Liver (tissue), 9 donors: ENCODE results near the gene NTM. TPM values are rescaled to one million over a fixed set of nuclear protein-coding genes. Genes with fewer than 3 reads are reported as not detected.

Source experiments
- DNase-seq: peaks from one replicate; pipeline ENCODE4 v3.0.0-alpha.2; 2017; ENCODE audit warnings: low spot score
- H3K27ac ChIP-seq, 2 donors: one replicate each; pipeline ENCODE4 v1.7.0; 2013; ENCODE audit warnings: inconsistent platforms in 2 of 2, low read length in 2 of 2, control low read depth in 1 of 2, low read depth in 1 of 2, mild to moderate bottlenecking in 1 of 2
- H3K27me3 ChIP-seq, 4 donors: one replicate each; pipeline versions ENCODE4 v1.6.1 to v1.7.0; 2013; ENCODE audit warnings: low read length in 3 of 4, inconsistent platforms in 1 of 4, mild to moderate bottlenecking in 1 of 4, moderate library complexity in 1 of 4; ENCODE audit not compliant: control insufficient read depth in 4 of 4, insufficient read depth in 4 of 4
- H3K36me3 ChIP-seq, 4 donors: one replicate each; pipeline versions ENCODE4 v1.6.1 to v1.7.0; 2013; ENCODE audit warnings: low read length in 3 of 4, mild to moderate bottlenecking in 3 of 4, low read depth in 1 of 4, moderate library complexity in 1 of 4; ENCODE audit not compliant: control insufficient read depth in 4 of 4, insufficient read depth in 3 of 4
- H3K4me1 ChIP-seq, 4 donors: one replicate each; pipeline versions ENCODE4 v1.6.1 to v1.7.0; 2013; ENCODE audit warnings: low read length in 3 of 4, mild to moderate bottlenecking in 3 of 4, moderate library complexity in 1 of 4; ENCODE audit not compliant: control insufficient read depth in 4 of 4, insufficient read depth in 4 of 4
- H3K4me3 ChIP-seq, 3 donors: one replicate each; pipeline versions ENCODE4 v1.6.1 to v1.7.0; 2013; ENCODE audit warnings: low read length in 3 of 3, control low read depth in 1 of 3, low read depth in 1 of 3, mild to moderate bottlenecking in 1 of 3
- H3K9ac ChIP-seq, 2 donors: one replicate each; pipeline ENCODE4 v1.7.0; 2013; ENCODE audit warnings: low read length in 2 of 2, mild to moderate bottlenecking in 2 of 2, moderate library complexity in 2 of 2, control low read depth in 1 of 2, low read depth in 1 of 2
- H3K9me3 ChIP-seq, 4 donors: one replicate each; pipeline versions ENCODE4 v1.6.1 to v1.7.0; 2013; ENCODE audit warnings: low read length in 3 of 4; ENCODE audit not compliant: control insufficient read depth in 4 of 4
- EGR1 ChIP-seq, 2 donors: IDR thresholded peaks; 2 replicates each; pipeline ENCODE4 v1.6.1; 2016 to 2018; ENCODE audit warnings: antibody characterized with exemption in 2 of 2, low read depth in 2 of 2
- FOXA1 ChIP-seq: IDR thresholded peaks from 2 replicates; pipeline ENCODE4 v1.6.1; 2016; ENCODE audit warnings: antibody characterized with exemption
- FOXA2 ChIP-seq: IDR thresholded peaks from 2 replicates; pipeline ENCODE4 v1.6.1; 2016; ENCODE audit warnings: antibody characterized with exemption
- GABPA ChIP-seq, 2 donors: IDR thresholded peaks in 1 of 2; conservative IDR thresholded peaks in 1 of 2; 2 replicates each; pipeline ENCODE4 v1.6.1; 2016; ENCODE audit warnings: antibody characterized with exemption in 2 of 2, mild to moderate bottlenecking in 1 of 2, moderate library complexity in 1 of 2
- HNF4A ChIP-seq, 2 donors: conservative IDR thresholded peaks; 2 replicates each; pipeline ENCODE4 v1.6.1; 2016; ENCODE audit warnings: antibody characterized with exemption in 2 of 2, mild to moderate bottlenecking in 2 of 2
- JUND ChIP-seq, 2 donors: IDR thresholded peaks; 2 replicates each; pipeline ENCODE4 v1.6.1; 2016; ENCODE audit warnings: antibody characterized with exemption in 2 of 2
- NR2F2 ChIP-seq: IDR thresholded peaks from 2 replicates; pipeline ENCODE4 v1.6.1; 2016; ENCODE audit warnings: antibody characterized with exemption
- RXRA ChIP-seq, 2 donors: IDR thresholded peaks; 2 replicates each; pipeline ENCODE4 v1.6.1; 2017 to 2018; ENCODE audit warnings: antibody characterized with exemption in 2 of 2, mild to moderate bottlenecking in 1 of 2
- SP1 ChIP-seq: IDR thresholded peaks from 2 replicates; pipeline ENCODE4 v1.6.1; 2018; ENCODE audit warnings: antibody characterized with exemption, mild to moderate bottlenecking
- TAF1 ChIP-seq: conservative IDR thresholded peaks from 2 replicates; pipeline ENCODE4 v1.6.1; 2016; ENCODE audit warnings: antibody characterized with exemption, mild to moderate bottlenecking
- YY1 ChIP-seq: IDR thresholded peaks from 2 replicates; pipeline ENCODE4 v1.6.1; 2016; ENCODE audit warnings: antibody characterized with exemption, mild to moderate bottlenecking
- WGBS: extraction: QIAGEN DNeasy Blood & Tissue Kit; methylation state at CpG from one replicate; pipeline ENCODE4 v1.1.7; 2013; 5-methylcytosine and 5-hydroxymethylcytosine counted together
- polyA plus RNA-seq, 2 donors: library from polyadenylated mRNA; stranded (reverse) in 1 of 2; unstranded in 1 of 2; fragments of 200-250 nt in 1 of 2; fragments of >200 nt in 1 of 2; fragmentation: Nextera tagmentation in 1 of 2; extraction: Ambion mirVana in 1 of 2; gene quantifications; one replicate each; pipeline versions ENCODE4 v1.2.1 to v1.2.3, GENCODE V29; 2013 to 2015
- total RNA-seq, 2 donors: library from RNA; depleted of rRNA; stranded (reverse); fragments of >200 nt; gene quantifications; one replicate each; pipeline ENCODE4 v1.2.3, GENCODE V29; 2014
- TF ChIP-seq, protein P1 (sequence below): IDR thresholded peaks from 2 replicates; pipeline ENCODE4 v1.6.1; 2016; ENCODE audit warnings: antibody characterized with exemption, mild to moderate bottlenecking
- TF ChIP-seq, protein P2 (sequence below): IDR thresholded peaks from 2 replicates; pipeline ENCODE4 v1.6.1; 2016; ENCODE audit warnings: antibody characterized with exemption
- TF ChIP-seq, protein P3 (sequence below): IDR thresholded peaks from 2 replicates; pipeline ENCODE4 v1.6.1; 2016; ENCODE audit warnings: antibody characterized with exemption
- TF ChIP-seq, protein P4 (sequence below): IDR thresholded peaks from 2 replicates; pipeline ENCODE4 v1.6.1; 2016; ENCODE audit warnings: antibody characterized with exemption
- donor health status: healthy.
- donor health status: healthy.
- donor health status: healthy.
- donor health status: healthy.
- donor health status: healthy.

The NTM gene
- total and polyA plus RNA-seq, 4 donors = 0.08 to 1.1 (median 0.08) TPM; not detected in 1

DNA sequence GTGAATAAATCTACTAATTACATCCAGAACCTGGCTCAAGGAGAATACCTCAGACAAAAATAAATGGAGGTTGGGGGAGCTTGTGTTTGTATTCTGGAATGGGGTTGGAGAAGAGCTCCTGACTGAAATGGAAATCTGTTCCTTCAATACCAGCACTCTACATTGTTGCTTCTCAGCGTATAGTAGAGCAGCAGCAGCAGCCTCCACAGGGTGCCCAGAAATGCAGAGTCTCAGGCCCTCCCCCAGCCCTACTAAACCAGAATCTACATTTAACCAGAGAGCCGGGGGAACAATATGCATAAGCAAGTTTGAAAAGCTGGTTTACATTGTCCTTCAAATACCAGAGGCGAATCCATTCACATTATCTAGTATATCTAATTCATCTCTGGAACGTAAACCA, 474.8 kb downstream of the NTM start:
- no peak for DNase-seq
- WGBS = 43% methylated on average over 4 of the region's 4 CpGs
- Histone ChIP-seq H3K27me3 (peaks cover 0 to 3% (median 1%) of the 10 kb centered on the region in 4 donors), H3K36me3 (no peaks in the 10 kb centered on the region), H3K27ac (no peak overlapping the region), H3K4me1 (peaks cover 0 to 2% (median 0%) of the 10 kb centered on the region in 4 donors), H3K4me3 (no peak overlapping the region), H3K9me3 (no peaks in the 10 kb centered on the region), H3K9ac (no peak overlapping the region)
- TF ChIP-seq GABPA (IDR thresholded peaks at IDR 0.05 in 1 of 2, conservative IDR thresholded peaks at IDR 0.05 in 1 of 2) (no peak), FOXA1 (no peak), YY1 (no peak), FOXA2 (no peak), JUND (IDR thresholded peaks at IDR 0.05) (no peak), TAF1 (no peak), HNF4A (conservative IDR thresholded peaks at IDR 0.05) (no peak), NR2F2 (no peak), SP1 (no peak)
- TF ChIP-seq, protein P1, sequence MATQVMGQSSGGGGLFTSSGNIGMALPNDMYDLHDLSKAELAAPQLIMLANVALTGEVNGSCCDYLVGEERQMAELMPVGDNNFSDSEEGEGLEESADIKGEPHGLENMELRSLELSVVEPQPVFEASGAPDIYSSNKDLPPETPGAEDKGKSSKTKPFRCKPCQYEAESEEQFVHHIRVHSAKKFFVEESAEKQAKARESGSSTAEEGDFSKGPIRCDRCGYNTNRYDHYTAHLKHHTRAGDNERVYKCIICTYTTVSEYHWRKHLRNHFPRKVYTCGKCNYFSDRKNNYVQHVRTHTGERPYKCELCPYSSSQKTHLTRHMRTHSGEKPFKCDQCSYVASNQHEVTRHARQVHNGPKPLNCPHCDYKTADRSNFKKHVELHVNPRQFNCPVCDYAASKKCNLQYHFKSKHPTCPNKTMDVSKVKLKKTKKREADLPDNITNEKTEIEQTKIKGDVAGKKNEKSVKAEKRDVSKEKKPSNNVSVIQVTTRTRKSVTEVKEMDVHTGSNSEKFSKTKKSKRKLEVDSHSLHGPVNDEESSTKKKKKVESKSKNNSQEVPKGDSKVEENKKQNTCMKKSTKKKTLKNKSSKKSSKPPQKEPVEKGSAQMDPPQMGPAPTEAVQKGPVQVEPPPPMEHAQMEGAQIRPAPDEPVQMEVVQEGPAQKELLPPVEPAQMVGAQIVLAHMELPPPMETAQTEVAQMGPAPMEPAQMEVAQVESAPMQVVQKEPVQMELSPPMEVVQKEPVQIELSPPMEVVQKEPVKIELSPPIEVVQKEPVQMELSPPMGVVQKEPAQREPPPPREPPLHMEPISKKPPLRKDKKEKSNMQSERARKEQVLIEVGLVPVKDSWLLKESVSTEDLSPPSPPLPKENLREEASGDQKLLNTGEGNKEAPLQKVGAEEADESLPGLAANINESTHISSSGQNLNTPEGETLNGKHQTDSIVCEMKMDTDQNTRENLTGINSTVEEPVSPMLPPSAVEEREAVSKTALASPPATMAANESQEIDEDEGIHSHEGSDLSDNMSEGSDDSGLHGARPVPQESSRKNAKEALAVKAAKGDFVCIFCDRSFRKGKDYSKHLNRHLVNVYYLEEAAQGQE = no peak
- TF ChIP-seq, protein P2, sequence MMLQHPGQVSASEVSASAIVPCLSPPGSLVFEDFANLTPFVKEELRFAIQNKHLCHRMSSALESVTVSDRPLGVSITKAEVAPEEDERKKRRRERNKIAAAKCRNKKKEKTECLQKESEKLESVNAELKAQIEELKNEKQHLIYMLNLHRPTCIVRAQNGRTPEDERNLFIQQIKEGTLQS = no peak

DNA sequence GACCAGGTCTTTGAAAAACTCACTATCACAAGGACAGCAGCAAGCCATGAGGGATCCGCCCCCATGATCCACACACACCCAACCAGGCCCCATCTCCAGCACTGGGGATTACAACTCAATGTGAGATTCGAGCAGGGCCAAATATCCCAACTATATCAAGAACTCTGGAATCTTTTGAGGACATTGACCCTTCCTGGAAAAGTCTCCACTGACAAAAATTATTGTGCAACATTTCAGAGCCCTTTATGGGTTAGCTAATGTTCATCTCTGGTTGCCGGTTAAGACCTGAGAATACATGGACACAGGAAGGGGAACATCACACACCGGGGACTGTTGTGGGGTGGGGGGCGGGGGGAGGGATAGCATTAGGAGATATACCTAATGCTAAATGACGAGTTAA, 479.1 kb downstream of the NTM start:
- no peak overlapping the region for H3K27ac ChIP-seq
- TF ChIP-seq, protein P3, sequence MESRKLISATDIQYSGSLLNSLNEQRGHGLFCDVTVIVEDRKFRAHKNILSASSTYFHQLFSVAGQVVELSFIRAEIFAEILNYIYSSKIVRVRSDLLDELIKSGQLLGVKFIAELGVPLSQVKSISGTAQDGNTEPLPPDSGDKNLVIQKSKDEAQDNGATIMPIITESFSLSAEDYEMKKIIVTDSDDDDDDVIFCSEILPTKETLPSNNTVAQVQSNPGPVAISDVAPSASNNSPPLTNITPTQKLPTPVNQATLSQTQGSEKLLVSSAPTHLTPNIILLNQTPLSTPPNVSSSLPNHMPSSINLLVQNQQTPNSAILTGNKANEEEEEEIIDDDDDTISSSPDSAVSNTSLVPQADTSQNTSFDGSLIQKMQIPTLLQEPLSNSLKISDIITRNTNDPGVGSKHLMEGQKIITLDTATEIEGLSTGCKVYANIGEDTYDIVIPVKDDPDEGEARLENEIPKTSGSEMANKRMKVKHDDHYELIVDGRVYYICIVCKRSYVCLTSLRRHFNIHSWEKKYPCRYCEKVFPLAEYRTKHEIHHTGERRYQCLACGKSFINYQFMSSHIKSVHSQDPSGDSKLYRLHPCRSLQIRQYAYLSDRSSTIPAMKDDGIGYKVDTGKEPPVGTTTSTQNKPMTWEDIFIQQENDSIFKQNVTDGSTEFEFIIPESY = no peak
- TF ChIP-seq, protein P4, sequence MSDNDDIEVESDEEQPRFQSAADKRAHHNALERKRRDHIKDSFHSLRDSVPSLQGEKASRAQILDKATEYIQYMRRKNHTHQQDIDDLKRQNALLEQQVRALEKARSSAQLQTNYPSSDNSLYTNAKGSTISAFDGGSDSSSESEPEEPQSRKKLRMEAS = no peak
- TF ChIP-seq RXRA (IDR thresholded peaks at IDR 0.05) (peak; percentile 42 to 63), NR2F2 (no peak), HNF4A (conservative IDR thresholded peaks at IDR 0.05) (peak in 1 of 2 donors; percentile 7), EGR1 (IDR thresholded peaks at IDR 0.05; ENCODE audit: low read depth in 2 of 2) (no peak), TAF1 (no peak), JUND (IDR thresholded peaks at IDR 0.05) (no peak)
- TF ChIP-seq, protein P2 = no peak
- no peak for DNase-seq
- H3K9ac ChIP-seq = no peak overlapping the region
- no peaks in the 10 kb centered on the region for H3K36me3 ChIP-seq
- peaks cover 0 to 2% (median 0%) of the 10 kb centered on the region in 4 donors for H3K27me3 ChIP-seq
- no peaks in the 10 kb centered on the region for H3K9me3 ChIP-seq
- no peak overlapping the region for H3K4me3 ChIP-seq
- peaks cover 0 to 2% (median 0%) of the 10 kb centered on the region in 4 donors for H3K4me1 ChIP-seq
- 61% methylated on average over 6 of the region's 6 CpGs for WGBS
